Neural cell (in vitro differentiated cells): Measurements from ENCODE around the gene PXDN.

Source experiments
- EP300 ChIP-seq: fragments of 450-650 bp; conservative IDR thresholded peaks from 2 replicates; pipeline ENCODE4 v1.6.1; 2014; ENCODE audit warnings: antibody characterized with exemption, mild to moderate bottlenecking, moderate library complexity; ENCODE audit not compliant: poor library complexity, severe bottlenecking
- EZH2 ChIP-seq: fragments of 200-600, 300-800 bp; shearing (Covaris generic), sonication (generic); IDR thresholded peaks from 2 replicates; pipeline ENCODE4 v1.6.1; 2014; ENCODE audit warnings: antibody characterized with exemption, low read length, borderline replicate concordance, mild to moderate bottlenecking; ENCODE audit not compliant: insufficient read depth, poor library complexity, severe bottlenecking
- POLR2AphosphoS5 ChIP-seq: IDR thresholded peaks from 2 replicates; pipeline ENCODE4 v1.6.1; 2012
- RAD21 ChIP-seq: fragments of 450-650 bp; conservative IDR thresholded peaks from 2 replicates; pipeline ENCODE4 v1.6.1; 2014; ENCODE audit warnings: antibody characterized with exemption, mild to moderate bottlenecking, moderate library complexity
- SMC3 ChIP-seq: fragments of 450-650 bp; conservative IDR thresholded peaks from 2 replicates; pipeline ENCODE4 v1.6.1; 2014; ENCODE audit warnings: antibody characterized with exemption, mild to moderate bottlenecking, moderate library complexity; ENCODE audit not compliant: poor library complexity
- TAF1 ChIP-seq: IDR thresholded peaks from 2 replicates; pipeline ENCODE4 v1.6.1; 2012; ENCODE audit warnings: low read depth
- TF ChIP-seq, protein P1 (sequence below): fragments of 450-650 bp; IDR thresholded peaks from 2 replicates; pipeline ENCODE4 v1.5.1; 2014; ENCODE audit warnings: antibody characterized with exemption, mild to moderate bottlenecking, moderate library complexity; ENCODE audit not compliant: poor library complexity, severe bottlenecking

DNA sequence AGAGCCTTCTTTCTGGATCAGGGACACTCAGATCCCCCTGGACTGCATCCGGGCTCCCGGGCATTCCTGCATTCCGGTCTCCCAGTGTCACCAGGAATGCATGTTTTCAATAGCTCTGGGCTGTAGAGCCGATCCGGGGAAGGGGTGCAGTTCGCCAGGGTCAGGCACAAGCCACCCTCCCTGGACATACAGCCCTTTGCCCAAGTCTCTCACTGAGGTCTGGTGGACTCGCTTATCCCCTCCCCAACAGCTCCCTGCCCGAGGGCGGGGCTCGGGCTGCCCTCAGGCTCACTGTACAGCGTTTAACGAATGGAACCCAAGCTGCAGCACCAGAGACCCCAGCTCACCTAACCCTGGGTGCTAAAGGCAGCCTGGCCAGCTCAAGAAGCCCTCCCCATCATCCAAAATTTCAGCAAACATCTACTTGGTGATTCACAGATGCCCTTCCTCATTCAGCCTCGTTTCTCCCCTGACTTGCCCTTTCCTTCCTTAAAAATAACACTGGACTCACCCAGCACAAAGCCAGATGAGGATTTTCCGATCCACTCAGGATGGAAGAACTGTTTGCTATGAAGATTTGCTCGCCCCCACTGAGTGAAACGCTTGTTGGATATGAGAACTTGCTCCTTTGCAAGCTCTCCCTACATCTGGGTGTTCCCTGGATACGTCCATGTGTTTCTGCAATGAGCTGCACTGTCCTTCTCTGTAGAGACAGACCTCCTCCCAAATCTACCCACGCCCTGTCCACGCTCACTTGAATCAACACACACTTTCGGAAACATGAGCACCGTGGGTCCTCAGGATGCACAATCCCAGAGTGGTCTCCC, 58.1 kb downstream of the PXDN start:
- TF ChIP-seq, protein P1, sequence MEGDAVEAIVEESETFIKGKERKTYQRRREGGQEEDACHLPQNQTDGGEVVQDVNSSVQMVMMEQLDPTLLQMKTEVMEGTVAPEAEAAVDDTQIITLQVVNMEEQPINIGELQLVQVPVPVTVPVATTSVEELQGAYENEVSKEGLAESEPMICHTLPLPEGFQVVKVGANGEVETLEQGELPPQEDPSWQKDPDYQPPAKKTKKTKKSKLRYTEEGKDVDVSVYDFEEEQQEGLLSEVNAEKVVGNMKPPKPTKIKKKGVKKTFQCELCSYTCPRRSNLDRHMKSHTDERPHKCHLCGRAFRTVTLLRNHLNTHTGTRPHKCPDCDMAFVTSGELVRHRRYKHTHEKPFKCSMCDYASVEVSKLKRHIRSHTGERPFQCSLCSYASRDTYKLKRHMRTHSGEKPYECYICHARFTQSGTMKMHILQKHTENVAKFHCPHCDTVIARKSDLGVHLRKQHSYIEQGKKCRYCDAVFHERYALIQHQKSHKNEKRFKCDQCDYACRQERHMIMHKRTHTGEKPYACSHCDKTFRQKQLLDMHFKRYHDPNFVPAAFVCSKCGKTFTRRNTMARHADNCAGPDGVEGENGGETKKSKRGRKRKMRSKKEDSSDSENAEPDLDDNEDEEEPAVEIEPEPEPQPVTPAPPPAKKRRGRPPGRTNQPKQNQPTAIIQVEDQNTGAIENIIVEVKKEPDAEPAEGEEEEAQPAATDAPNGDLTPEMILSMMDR: no peak
- TF ChIP-seq SMC3: no peak
- no peak for TF ChIP-seq EZH2
- TF ChIP-seq TAF1: no peak
- TF ChIP-seq EP300: no peak
- no peak for TF ChIP-seq RAD21
- no peak for TF ChIP-seq POLR2AphosphoS5
